Left ventricle myocardium inferior (tissue), 1 donor: ENCODE data around the gene HTT-AS. TPM values are rescaled to one million over a fixed set of nuclear protein-coding genes. Genes with fewer than 3 reads are reported as not detected.

ENCODE experiments used
- DNase-seq: peaks from one replicate; pipeline ENCODE4 v3.0.0-alpha.2; 2020
- H3K27ac ChIP-seq: fragments of 200-600 bp; replicated peaks from 2 replicates; pipeline ENCODE4 v1.8.0; 2021
- H3K27me3 ChIP-seq: fragments of 200-600 bp; 2 replicates; pipeline ENCODE4 v1.8.0; 2021; ENCODE audit warnings: low read depth
- H3K36me3 ChIP-seq: fragments of 200-600 bp; 2 replicates; pipeline ENCODE4 v1.8.0; 2021
- H3K4me1 ChIP-seq: fragments of 200-600 bp; 2 replicates; pipeline ENCODE4 v1.8.0; 2021
- H3K4me3 ChIP-seq: fragments of 200-600 bp; 2 replicates; pipeline ENCODE4 v1.8.0; 2021; ENCODE audit warnings: mild to moderate bottlenecking, moderate library complexity
- H3K9me3 ChIP-seq: fragments of 200-600 bp; replicated peaks from 2 replicates; pipeline ENCODE4 v1.8.0; 2021
- CTCF ChIP-seq: fragments of 200-600 bp; IDR thresholded peaks from 2 replicates; pipeline ENCODE4 v1.8.0; 2021; ENCODE audit warnings: antibody characterized with exemption, mild to moderate bottlenecking, borderline replicate concordance
- intact Hi-C: fragments of 100-400 bp; cut with micrococcal nuclease; formaldehyde crosslinking; loops from one replicate; pipeline ENCODE4 v1.11.0; 2022
- total RNA-seq: library from RNA; stranded (reverse); fragmentation: NEBNext Ultra II Directional; extraction: Animal tissue kit (Norgen Biotek cat#: 25700); gene quantifications from one replicate; pipeline ENCODE4 v1.2.1, GENCODE V29; 2021
- donor health status: DM: no; HTN: yes; CAD: no; lungs with severe emphysema.

The HTT-AS gene
- total RNA-seq, 1 donor from 2014 or later: not detected

GRCh38 chr4:3030566-3031356, 43.6 kb downstream of the HTT-AS start:
- no peak overlapping the region for H3K27ac ChIP-seq
- intact Hi-C loops: no loop called here
- peaks cover 6% of the 10 kb centered on the region for H3K36me3 ChIP-seq
- H3K4me1 ChIP-seq: no peaks in the 10 kb centered on the region
- H3K27me3 ChIP-seq: no peaks in the 10 kb centered on the region
- H3K9me3 ChIP-seq: no peaks in the 10 kb centered on the region
- DNase-seq: no peak
- TF ChIP-seq CTCF: no peak
- H3K4me3 ChIP-seq: no peak overlapping the region

- intact Hi-C loops: no loop called here
- DNase-seq: no peak
- H3K27me3 ChIP-seq: no peaks in the 10 kb centered on the region
- H3K27ac ChIP-seq: no peak overlapping the region
- no peak overlapping the region for H3K4me3 ChIP-seq
- H3K9me3 ChIP-seq: no peaks in the 10 kb centered on the region
- H3K36me3 ChIP-seq: peaks cover 6% of the 10 kb centered on the region
- TF ChIP-seq CTCF: no peak
- no peaks in the 10 kb centered on the region for H3K4me1 ChIP-seq
Measured at GRCh38 chr4:3029464-3029863, 44.9 kb downstream of the HTT-AS start.

GRCh38 chr4:3026540-3026939, 47.8 kb downstream of the HTT-AS start:
- H3K27ac ChIP-seq: no peak overlapping the region
- no peaks in the 10 kb centered on the region for H3K4me1 ChIP-seq
- intact Hi-C loops: no loop called here
- no peak for TF ChIP-seq CTCF
- DNase-seq: no peak
- peaks cover 6% of the 10 kb centered on the region for H3K36me3 ChIP-seq
- H3K27me3 ChIP-seq: no peaks in the 10 kb centered on the region
- H3K9me3 ChIP-seq: no peaks in the 10 kb centered on the region
- no peak overlapping the region for H3K4me3 ChIP-seq

- H3K4me3 ChIP-seq: no peak overlapping the region
- peaks cover 6% of the 10 kb centered on the region for H3K36me3 ChIP-seq
- H3K27me3 ChIP-seq: no peaks in the 10 kb centered on the region
- intact Hi-C loops: no loop called here
- H3K27ac ChIP-seq: no peak overlapping the region
- no peak for TF ChIP-seq CTCF
- no peaks in the 10 kb centered on the region for H3K4me1 ChIP-seq
- no peak for DNase-seq
- no peaks in the 10 kb centered on the region for H3K9me3 ChIP-seq
Measured at GRCh38 chr4:3025881-3026280, 48.5 kb downstream of the HTT-AS start.

- Histone ChIP-seq H3K4me3 (no peak overlapping the region), H3K36me3 (no peaks in the 10 kb centered on the region), H3K27me3 (no peaks in the 10 kb centered on the region), H3K9me3 (no peaks in the 10 kb centered on the region), H3K27ac (no peak overlapping the region), H3K4me1 (no peaks in the 10 kb centered on the region)
- DNase-seq: no peak
- no peak for TF ChIP-seq CTCF
- intact Hi-C loops: no loop called here
Measured at GRCh38 chr4:3022651-3023050, 51.7 kb downstream of the HTT-AS start.
